IMR-90 (cell line): ENCODE results near the gene LINGO4. TPM values are rescaled to one million over a fixed set of nuclear protein-coding genes. Genes with fewer than 3 reads are reported as not detected.

Experiments used
- ATAC-seq: fragments of 200-7000 bp; cut with Tn5 transposase; 2 replicates; pipeline ENCODE4 v1.9.1; 2020; ENCODE audit warnings: low read depth, mild to moderate bottlenecking, moderate library complexity
- BruUV-seq: library from RNA; stranded (reverse); fragments of 400-500 nt; replicated peaks from 2 replicates; lab custom pipeline; 2021; lab: Mats Ljungman, UMichigan
- CTCF ChIA-PET: fragments of 300-600 bp; formaldehyde crosslinking; extraction: SDS; loops from one replicate; lab custom pipeline; 2021; ENCODE audit warnings: antibody characterized with exemption; lab: Yijun Ruan, JAX
- POLR2A ChIA-PET: fragments of 300-600 bp; sonication (Branson Sonifier 250); formaldehyde crosslinking; loops from one replicate; lab custom pipeline; 2022; ENCODE audit warnings: antibody characterized with exemption; ENCODE audit not compliant: unreplicated experiment; lab: Charles Lee
- DNase-seq: peaks from one replicate; pipeline ENCODE4 v3.0.0; 2013
- H2AFZ ChIP-seq: replicated peaks from 2 replicates; pipeline ENCODE3; 2013; ENCODE audit warnings: low read length, mild to moderate bottlenecking; ENCODE audit not compliant: poor library complexity
- H2AK5ac ChIP-seq: 2 replicates; pipeline ENCODE4 v1.6.1; 2013; ENCODE audit warnings: low read depth, low read length, inconsistent platforms
- H2AK9ac ChIP-seq: replicated peaks from 2 replicates; pipeline ENCODE3; 2013; ENCODE audit warnings: mild to moderate bottlenecking, low read depth, low read length, moderate library complexity; ENCODE audit not compliant: poor library complexity
- H2BK120ac ChIP-seq: 2 replicates; pipeline ENCODE4 v1.6.1; 2013; ENCODE audit warnings: low read depth, low read length, inconsistent platforms
- H2BK15ac ChIP-seq: 3 replicates; pipeline ENCODE4 v1.6.1; 2013; ENCODE audit warnings: low read depth, low read length, inconsistent platforms
- H2BK20ac ChIP-seq: 2 replicates; pipeline ENCODE4 v1.6.1; 2013; ENCODE audit warnings: low read depth, mild to moderate bottlenecking, inconsistent platforms, low read length, moderate library complexity
- H2BK5ac ChIP-seq: 2 replicates; pipeline ENCODE4 v1.6.1; 2013; ENCODE audit warnings: mild to moderate bottlenecking, low read depth, low read length, inconsistent platforms; ENCODE audit not compliant: poor library complexity, severe bottlenecking
- H3K14ac ChIP-seq: replicated peaks from 2 replicates; pipeline ENCODE4 v1.6.1; 2013; ENCODE audit warnings: low read depth, low read length, inconsistent platforms
- H3K18ac ChIP-seq: 2 replicates; pipeline ENCODE4 v1.6.1; 2013; ENCODE audit warnings: low read depth, low read length, control low read depth
- H3K23ac ChIP-seq: 2 replicates; pipeline ENCODE4 v1.6.1; 2013; ENCODE audit warnings: low read depth, low read length, inconsistent platforms
- H3K27ac ChIP-seq: 2 replicates; pipeline ENCODE4 v1.5.1; 2013; ENCODE audit warnings: mild to moderate bottlenecking, control low read depth, low read length; ENCODE audit not compliant: insufficient read depth
- H3K27me3 ChIP-seq: 2 replicates; pipeline ENCODE4 v1.6.1; 2013; ENCODE audit warnings: low read length; ENCODE audit not compliant: control insufficient read depth, insufficient read depth
- H3K36me3 ChIP-seq: 2 replicates; pipeline ENCODE4 v1.6.1; 2013; ENCODE audit warnings: low read length, mixed read lengths; ENCODE audit not compliant: control insufficient read depth, insufficient read depth
- H3K4ac ChIP-seq: 2 replicates; pipeline ENCODE4 v1.6.1; 2013; ENCODE audit warnings: low read depth, low read length, inconsistent platforms
- H3K4me1 ChIP-seq: 2 replicates; pipeline ENCODE4 v1.6.1; 2013; ENCODE audit warnings: low read length, mixed read lengths; ENCODE audit not compliant: control insufficient read depth, insufficient read depth
- H3K4me2 ChIP-seq: 2 replicates; pipeline ENCODE4 v1.6.1; 2013; ENCODE audit warnings: low read depth, mild to moderate bottlenecking, control low read depth, low read length, moderate library complexity
- H3K4me3 ChIP-seq: 2 replicates; pipeline ENCODE4 v1.5.1; 2013; ENCODE audit warnings: low read depth, mild to moderate bottlenecking, control low read depth, low read length, moderate library complexity; ENCODE audit not compliant: insufficient read depth
- H3K56ac ChIP-seq: 2 replicates; pipeline ENCODE4 v1.6.1; 2013; ENCODE audit warnings: low read length, inconsistent platforms; ENCODE audit not compliant: insufficient read depth; ENCODE audit errors: extremely low read depth
- H3K79me1 ChIP-seq, 2 experiments: 2 replicates each; pipeline ENCODE4 v1.6.1; 2013; ENCODE audit warnings: low read length in 2 of 2, inconsistent platforms in 1 of 2, low read depth in 1 of 2
- H3K9ac ChIP-seq: 2 replicates; pipeline ENCODE4 v1.6.1; 2013; ENCODE audit warnings: low read depth, low read length, control low read depth
- H3K9me1 ChIP-seq: 2 replicates; pipeline ENCODE4 v1.6.1; 2013; ENCODE audit warnings: low read length, inconsistent platforms; ENCODE audit not compliant: insufficient read depth
- H3K9me3 ChIP-seq: 2 replicates; pipeline ENCODE4 v1.6.1; 2013; ENCODE audit warnings: low read length; ENCODE audit not compliant: control insufficient read depth, insufficient read depth
- H4K20me1 ChIP-seq: 2 replicates; pipeline ENCODE4 v1.6.1; 2013; ENCODE audit warnings: low read length, inconsistent platforms; ENCODE audit not compliant: insufficient read depth
- H4K5ac ChIP-seq: 2 replicates; pipeline ENCODE4 v1.6.1; 2013; ENCODE audit warnings: mild to moderate bottlenecking, low read depth, low read length, control low read depth
- H4K8ac ChIP-seq, 2 experiments: 2 replicates each; pipeline ENCODE4 v1.6.1; 2013; ENCODE audit warnings: low read depth in 2 of 2, low read length in 2 of 2, control low read depth in 1 of 2, inconsistent platforms in 1 of 2
- H4K91ac ChIP-seq: 2 replicates; pipeline ENCODE4 v1.6.1; 2013; ENCODE audit warnings: low read depth, low read length, inconsistent platforms; ENCODE audit not compliant: insufficient read depth
- BHLHE40 ChIP-seq: fragments of 150-350 bp; IDR thresholded peaks from 2 replicates; pipeline ENCODE4 v1.6.1; 2016; ENCODE audit warnings: mild to moderate bottlenecking, low read depth, low read length
- CEBPB ChIP-seq: IDR thresholded peaks from 2 replicates; pipeline ENCODE4 v1.6.1; 2012; ENCODE audit warnings: low read depth, low read length, improper control_type of control experiment
- CHD1 ChIP-seq: IDR thresholded peaks from 2 replicates; pipeline ENCODE4 v1.6.1; 2012; ENCODE audit warnings: low read depth, low read length, improper control_type of control experiment
- CTCF ChIP-seq: conservative IDR thresholded peaks from 2 replicates; pipeline ENCODE4 v1.5.1; 2012; ENCODE audit warnings: mild to moderate bottlenecking, low read depth, low read length, improper control_type of control experiment
- ELK1 ChIP-seq: fragments of 150-350 bp; IDR thresholded peaks from 2 replicates; pipeline ENCODE4 v1.6.1; 2016; ENCODE audit warnings: low read depth, mild to moderate bottlenecking, low read length, moderate library complexity, borderline replicate concordance
- FOS ChIP-seq: fragments of 150-350 bp; IDR thresholded peaks from 2 replicates; pipeline ENCODE4 v1.6.1; 2016; ENCODE audit warnings: low read depth, low read length
- MAFK ChIP-seq: IDR thresholded peaks from 2 replicates; pipeline ENCODE4 v1.6.1; 2012; ENCODE audit warnings: low read depth, low read length, improper control_type of control experiment
- MAZ ChIP-seq: IDR thresholded peaks from 2 replicates; pipeline ENCODE4 v1.6.1; 2012; ENCODE audit warnings: low read depth, mild to moderate bottlenecking, low read length, improper control_type of control experiment, moderate library complexity, borderline replicate concordance
- MXI1 ChIP-seq: IDR thresholded peaks from 2 replicates; pipeline ENCODE4 v1.6.1; 2012; ENCODE audit warnings: low read depth, mild to moderate bottlenecking, low read length, moderate library complexity, borderline replicate concordance
- NFE2L2 ChIP-seq: fragments of 150-350 bp; IDR thresholded peaks from 2 replicates; pipeline ENCODE4 v1.6.1; 2016; ENCODE audit warnings: low read depth, mild to moderate bottlenecking, low read length
- POLR2A ChIP-seq: IDR thresholded peaks from 2 replicates; pipeline ENCODE4 v1.6.1; 2012; ENCODE audit warnings: mild to moderate bottlenecking, low read depth, low read length
- RAD21 ChIP-seq: IDR thresholded peaks from 2 replicates; pipeline ENCODE4 v1.6.1; 2012; ENCODE audit warnings: low read length, improper control_type of control experiment
- RCOR1 ChIP-seq: IDR thresholded peaks from 2 replicates; pipeline ENCODE4 v1.6.1; 2012; ENCODE audit warnings: mild to moderate bottlenecking, low read length, improper control_type of control experiment; ENCODE audit not compliant: insufficient replicate concordance
- RFX5 ChIP-seq: IDR thresholded peaks from 2 replicates; pipeline ENCODE4 v1.8.0; 2012; ENCODE audit warnings: low read depth, mild to moderate bottlenecking, low read length, moderate library complexity
- SMC3 ChIP-seq: fragments of 150-350 bp; IDR thresholded peaks from 2 replicates; pipeline ENCODE4 v1.6.1; 2016; ENCODE audit warnings: low read depth, mild to moderate bottlenecking, antibody characterized with exemption, low read length, moderate library complexity
- USF2 ChIP-seq: fragments of 150-350 bp; IDR thresholded peaks from 2 replicates; pipeline ENCODE4 v1.6.1; 2017; ENCODE audit warnings: mild to moderate bottlenecking, antibody characterized with exemption, low read length, low read depth
- WGBS, 2 experiments: methylation state at CpG; one replicate each; pipeline versions ENCODE4 v1.1.5 to v1.1.7; 2013; ENCODE audit warnings: missing lambda C conversion rate in 2 of 2; ENCODE audit not compliant: insufficient read length in 1 of 2; ENCODE audit errors: extremely low coverage in 2 of 2; 5-methylcytosine and 5-hydroxymethylcytosine counted together
- dilution Hi-C: fragments of 300-500 bp; cut with HindIII; formaldehyde crosslinking; loops from one replicate; pipeline ENCODE4 v1.14.3; 2018; ENCODE audit warnings: low sequenced_read_pairs; ENCODE audit not compliant: unreplicated experiment
- in situ Hi-C: fragments of 300-500 bp; cut with MboI; formaldehyde crosslinking; loops from 3 replicates; pipeline ENCODE4 v1.14.3; 2019; ENCODE audit warnings: low sequenced_read_pairs, inconsistent platforms, mixed read lengths
- intact Hi-C: fragments of 100-400 bp; cut with micrococcal nuclease; formaldehyde crosslinking; loops from 2 replicates; pipeline ENCODE4 v1.10.0; 2022
- polyA plus RNA-seq, 3 experiments: library from polyadenylated mRNA; depleted of rRNA; stranded (reverse); fragments of >200 nt; gene quantifications; 2 replicates each; pipeline ENCODE4 v1.2.3, GENCODE V29; 2012; ENCODE audit warnings: low replicate concordance in 1 of 3
- total RNA-seq: library from RNA; depleted of rRNA; stranded (reverse); fragments of >200 nt; gene quantifications from 2 replicates; pipeline ENCODE4 v1.2.3, GENCODE V29; 2012

Gene LINGO4
- total and polyA plus RNA-seq, 2 of the 4 experiments (the other 2 are of a cell fraction), result not detected

DNA sequence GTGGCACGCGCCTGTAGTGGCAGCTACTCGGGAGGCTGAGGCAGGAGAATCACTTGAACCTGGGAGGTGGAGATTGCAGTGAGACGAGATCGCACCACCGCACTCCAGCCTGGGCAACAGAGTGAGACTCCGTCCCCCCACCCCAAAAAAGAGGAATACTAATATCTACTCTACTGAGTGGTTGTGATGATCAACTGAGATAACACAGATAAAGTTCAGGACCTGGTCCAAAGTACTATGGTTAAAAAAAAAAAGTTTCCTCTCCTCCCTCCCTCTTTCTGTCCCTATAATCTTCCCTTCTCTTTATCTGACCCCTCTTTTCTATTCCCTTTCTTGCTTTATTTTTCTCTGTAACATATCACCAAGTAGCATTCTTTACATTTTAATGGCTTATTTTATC lies 30.4 kb upstream of the LINGO4 start:
- Histone ChIP-seq H3K9me1 (no peaks in the 10 kb centered on the region), H3K4ac (no peak overlapping the region), H2AFZ (no peak overlapping the region), H2BK5ac (no peak overlapping the region), H3K4me3 (no peak overlapping the region), H3K56ac (no peak overlapping the region), H4K20me1 (no peaks in the 10 kb centered on the region), H2AK5ac (no peak overlapping the region), H3K14ac (no peak overlapping the region), H3K4me1 (no peaks in the 10 kb centered on the region; the same call in 1 of the 2 replicates), H3K27ac (no peak overlapping the region), H2BK15ac (no peak overlapping the region), H3K9ac (no peak overlapping the region), H3K23ac (no peak overlapping the region), H2BK120ac (no peak overlapping the region), H4K8ac (no peak overlapping the region), H2BK20ac (no peak overlapping the region), H4K91ac (no peak overlapping the region), H3K9me3 (no peaks in the 10 kb centered on the region), H3K4me2 (no peak overlapping the region), H2AK9ac (no peak overlapping the region), H3K27me3 (peaks cover 68% of the 10 kb centered on the region), H3K36me3 (no peaks in the 10 kb centered on the region), H4K5ac (no peak overlapping the region), H3K79me1 (no peaks in the 10 kb centered on the region), H3K18ac (no peak overlapping the region)
- intact Hi-C loops (loop anchor here (5.0 to 10.0 kb wide), 2 partner anchors 73 to 291 kb away; partner anchors contain the start of genes MRPL9 and TUFT1), dilution Hi-C loops (no loop called here), in situ Hi-C loops (no loop called here)
- BruUV-seq, result no TSS peak
- DNase-seq (no peak), ATAC-seq (no peak)
- POLR2A ChIA-PET, result no interaction called here
- WGBS, 2 experiments, result no CpG with 5 or more reads among the region's 7 CpGs
- TF ChIP-seq RCOR1 (no peak), POLR2A (no peak), MAZ (no peak), ELK1 (no peak), SMC3 (no peak), CHD1 (no peak), CEBPB (no peak), RFX5 (no peak), MAFK (no peak), RAD21 (no peak), MXI1 (no peak), CTCF (no peak), FOS (no peak), NFE2L2 (no peak), USF2 (no peak), BHLHE40 (no peak)
- CTCF ChIA-PET, result no interaction called here
